GM12864 (cell line): Measurements from ENCODE around the gene VSTM1.

Source experiments
- DNase-seq: peaks from one replicate; pipeline ENCODE4 v3.0.0-alpha.2; 2011; ENCODE audit warnings: low read depth
- H3K4me3 ChIP-seq: 2 replicates; pipeline ENCODE4 v1.5.1; 2011; ENCODE audit warnings: mild to moderate bottlenecking, low read depth, low read length, control low read depth
- TF ChIP-seq, protein P1 (sequence below): IDR thresholded peaks from 2 replicates; pipeline ENCODE4 v1.5.1; 2011; ENCODE audit warnings: low read depth, mild to moderate bottlenecking, moderate library complexity, low read length, control low read depth, inconsistent platforms; ENCODE audit errors: missing control alignments

The VSTM1 gene, protein sequence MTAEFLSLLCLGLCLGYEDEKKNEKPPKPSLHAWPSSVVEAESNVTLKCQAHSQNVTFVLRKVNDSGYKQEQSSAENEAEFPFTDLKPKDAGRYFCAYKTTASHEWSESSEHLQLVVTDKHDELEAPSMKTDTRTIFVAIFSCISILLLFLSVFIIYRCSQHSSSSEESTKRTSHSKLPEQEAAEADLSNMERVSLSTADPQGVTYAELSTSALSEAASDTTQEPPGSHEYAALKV

DNA sequence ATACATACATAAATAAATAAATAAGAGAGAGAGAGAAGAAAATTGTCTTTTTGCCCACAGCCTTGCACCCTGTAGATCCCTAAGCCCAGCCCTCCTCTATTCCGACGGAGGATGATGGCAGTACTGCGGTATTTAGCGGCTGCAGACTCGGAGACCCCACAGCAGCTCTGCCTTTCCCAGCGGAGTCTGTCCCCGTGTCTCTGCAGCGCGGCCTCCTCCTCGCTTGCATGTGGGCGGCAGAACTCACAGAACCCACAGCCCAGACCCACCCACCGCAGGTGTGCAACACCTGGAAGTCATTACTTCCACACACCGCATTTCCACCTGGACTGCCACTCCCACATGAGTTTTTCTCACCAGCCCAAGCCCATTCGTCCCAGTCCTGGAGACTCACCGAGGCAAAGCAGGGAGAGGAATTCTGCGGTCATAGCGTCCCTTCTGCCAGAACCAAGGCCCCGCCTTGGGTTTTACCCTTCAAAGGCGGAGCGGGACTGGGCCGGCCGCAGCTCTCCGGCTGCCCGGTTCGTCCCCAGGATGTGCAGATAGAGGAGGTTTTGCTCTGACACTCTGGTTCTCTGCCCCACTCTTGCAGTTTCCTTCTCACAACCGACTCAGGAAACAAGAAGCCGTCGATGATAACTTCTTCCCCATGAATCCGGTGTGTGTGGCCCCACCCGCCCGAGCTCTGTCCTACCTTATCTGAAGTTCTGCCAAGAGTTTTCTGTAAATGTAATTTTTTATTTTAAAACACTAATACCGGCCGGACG is at the start of gene VSTM1:
TSS of gene VSTM1 (minus strand) at position 548 of the 767 bp plus-strand sequence. CDS start at position 428, 120 bp downstream.
- TF ChIP-seq, protein P1, sequence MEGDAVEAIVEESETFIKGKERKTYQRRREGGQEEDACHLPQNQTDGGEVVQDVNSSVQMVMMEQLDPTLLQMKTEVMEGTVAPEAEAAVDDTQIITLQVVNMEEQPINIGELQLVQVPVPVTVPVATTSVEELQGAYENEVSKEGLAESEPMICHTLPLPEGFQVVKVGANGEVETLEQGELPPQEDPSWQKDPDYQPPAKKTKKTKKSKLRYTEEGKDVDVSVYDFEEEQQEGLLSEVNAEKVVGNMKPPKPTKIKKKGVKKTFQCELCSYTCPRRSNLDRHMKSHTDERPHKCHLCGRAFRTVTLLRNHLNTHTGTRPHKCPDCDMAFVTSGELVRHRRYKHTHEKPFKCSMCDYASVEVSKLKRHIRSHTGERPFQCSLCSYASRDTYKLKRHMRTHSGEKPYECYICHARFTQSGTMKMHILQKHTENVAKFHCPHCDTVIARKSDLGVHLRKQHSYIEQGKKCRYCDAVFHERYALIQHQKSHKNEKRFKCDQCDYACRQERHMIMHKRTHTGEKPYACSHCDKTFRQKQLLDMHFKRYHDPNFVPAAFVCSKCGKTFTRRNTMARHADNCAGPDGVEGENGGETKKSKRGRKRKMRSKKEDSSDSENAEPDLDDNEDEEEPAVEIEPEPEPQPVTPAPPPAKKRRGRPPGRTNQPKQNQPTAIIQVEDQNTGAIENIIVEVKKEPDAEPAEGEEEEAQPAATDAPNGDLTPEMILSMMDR, result no peak
- no peak within 1 kb of the TSS for H3K4me3 ChIP-seq
- no peak for DNase-seq

DNA sequence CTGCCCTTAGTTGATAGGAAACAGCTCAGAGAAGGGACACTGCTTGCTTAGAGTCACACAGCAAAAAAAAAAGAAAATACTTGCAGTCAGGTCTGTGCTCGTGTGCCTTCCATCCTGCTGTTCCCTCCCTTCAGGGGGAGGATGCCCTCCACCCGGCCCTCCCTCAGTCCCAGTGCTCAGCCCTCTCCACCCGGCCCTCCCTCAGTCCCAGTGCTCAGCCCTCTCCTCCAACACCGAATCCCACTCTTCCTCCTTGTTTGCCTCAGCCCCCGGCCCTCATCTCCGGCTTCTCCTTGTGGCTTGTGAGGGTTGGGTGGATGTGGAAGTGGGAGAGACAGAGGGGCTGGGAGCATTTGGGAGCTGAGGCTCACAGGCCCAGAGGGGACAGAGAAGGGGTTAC is 46.0 kb upstream of the VSTM1 start:
- DNase-seq, result no peak
- TF ChIP-seq, protein P1, result no peak
- H3K4me3 ChIP-seq, result no peak overlapping the region

- DNase-seq, result no peak
- H3K4me3 ChIP-seq, result no peak overlapping the region
- TF ChIP-seq, protein P1, result no peak
Observed at GRCh38 chr19:54108496-54108895, 44.8 kb upstream of the VSTM1 start.

- no peak for DNase-seq
- H3K4me3 ChIP-seq, result no peak overlapping the region
- TF ChIP-seq, protein P1, result no peak
Observed at GRCh38 chr19:54107876-54108490, 44.3 kb upstream of the VSTM1 start.

GRCh38 chr19:54106716-54107115 is 43.0 kb upstream of the VSTM1 start:
- TF ChIP-seq, protein P1, result no peak
- no peak for DNase-seq
- no peak overlapping the region for H3K4me3 ChIP-seq

GRCh38 chr19:54105796-54106195 is 42.1 kb upstream of the VSTM1 start:
- TF ChIP-seq, protein P1, result no peak
- DNase-seq, result no peak
- H3K4me3 ChIP-seq, result no peak overlapping the region
